Activated CD4-positive, alpha-beta T cell treated with anti-CD3 and anti-CD28 coated beads, Interleukin-2, Interleukin-4, amounts not matched to agents 100 ng/mL and 50 ng/mL, durations not matched to agents 16 hours and 8 hours (primary cell): ENCODE data around the gene MAT2A.
A peak's percentile ranks its signal among the peaks of the same experiment; 100 is the strongest.
"Not testable (repeated sequence)": the region's sequence is repeated elsewhere in the genome, so short reads cannot be mapped to it uniquely, and the experiment has no call there.

Experiments used
- DNase-seq: peaks from one replicate; pipeline ENCODE4 v3.0.0-alpha.2; 2020; ENCODE audit warnings: low spot score

Gene MAT2A

DNA sequence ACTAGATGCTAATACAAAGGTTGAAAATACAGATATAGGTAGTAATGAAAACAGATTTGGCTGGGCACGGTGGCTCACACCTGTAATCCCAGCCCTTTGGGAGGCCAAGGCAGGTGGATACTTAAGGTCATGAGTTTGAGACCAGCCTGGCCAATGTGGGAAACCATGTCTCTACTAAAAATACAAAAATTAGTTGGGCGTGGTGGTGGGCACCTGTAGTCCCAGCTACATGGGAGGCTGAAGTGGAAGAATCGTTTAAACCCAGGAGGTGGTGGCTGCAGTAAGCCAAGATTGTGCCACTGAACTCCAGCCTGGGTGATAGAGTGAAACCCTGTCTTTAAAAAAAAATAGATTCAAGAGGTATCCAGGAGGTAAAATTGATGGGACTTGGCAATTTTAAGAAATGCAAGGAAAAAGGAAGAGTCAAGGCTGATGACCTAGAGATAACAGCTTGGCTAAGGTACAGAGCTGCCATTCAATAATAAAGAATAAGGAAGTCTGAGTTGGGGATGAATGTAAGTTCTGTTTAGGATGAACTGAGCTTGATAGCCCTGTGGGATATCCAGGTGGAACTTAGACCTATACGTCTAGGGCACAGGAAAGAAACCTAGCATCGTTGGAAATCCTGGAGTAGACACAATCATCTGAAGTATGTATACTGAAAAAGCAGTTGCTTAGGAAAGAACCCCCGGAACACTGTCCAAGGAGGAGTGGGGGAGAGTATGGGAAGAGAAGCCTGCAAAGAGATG is 9.1 kb downstream of the MAT2A start:
- no peak for DNase-seq

DNA sequence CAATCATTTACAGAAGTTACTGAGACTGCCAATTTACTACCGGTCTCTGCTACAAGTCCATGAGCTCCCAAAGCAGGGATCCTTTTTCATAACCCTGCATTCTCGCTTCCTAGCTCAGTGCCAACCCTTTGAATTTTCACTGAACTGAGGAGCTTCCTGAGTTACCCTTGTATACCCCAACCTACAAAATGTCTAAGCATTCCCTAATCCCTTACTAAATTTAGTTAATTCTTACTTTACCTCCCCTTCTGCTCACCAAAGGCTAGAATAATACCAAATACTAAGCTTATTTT is 9.6 kb downstream of the MAT2A start:
- no peak for DNase-seq

GRCh38 chr2:85549095-85549494 is 10.1 kb downstream of the MAT2A start:
- DNase-seq = no peak

DNA sequence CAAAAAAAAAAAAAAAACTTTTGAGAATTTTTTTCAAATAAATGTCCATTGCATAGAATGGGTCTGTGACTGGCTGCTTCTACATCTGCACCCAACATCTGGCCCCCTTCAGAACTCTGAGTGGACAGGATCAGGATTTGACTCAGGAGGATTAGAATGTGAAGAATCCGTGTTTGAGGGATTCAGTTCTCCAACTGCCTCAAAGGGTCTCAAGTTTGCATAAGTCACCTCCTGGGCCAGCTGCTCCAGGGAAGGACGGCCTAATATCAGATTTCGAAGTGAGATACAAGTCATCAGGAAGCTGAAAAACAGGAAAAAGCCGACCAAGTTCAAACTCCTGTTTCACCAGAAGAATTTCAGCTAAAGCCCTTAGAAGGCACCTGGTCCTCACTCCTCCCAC is 10.9 kb downstream of the MAT2A start:
- no peak for DNase-seq

GRCh38 chr2:85550486-85550885 is 11.5 kb downstream of the MAT2A start:
- DNase-seq = no peak

- DNase-seq = peak; percentile 88
Observed at GRCh38 chr2:85551698-85552678, 13.0 kb downstream of the MAT2A start.

GRCh38 chr2:85553184-85553583 is 14.2 kb downstream of the MAT2A start:
- DNase-seq = no peak

DNA sequence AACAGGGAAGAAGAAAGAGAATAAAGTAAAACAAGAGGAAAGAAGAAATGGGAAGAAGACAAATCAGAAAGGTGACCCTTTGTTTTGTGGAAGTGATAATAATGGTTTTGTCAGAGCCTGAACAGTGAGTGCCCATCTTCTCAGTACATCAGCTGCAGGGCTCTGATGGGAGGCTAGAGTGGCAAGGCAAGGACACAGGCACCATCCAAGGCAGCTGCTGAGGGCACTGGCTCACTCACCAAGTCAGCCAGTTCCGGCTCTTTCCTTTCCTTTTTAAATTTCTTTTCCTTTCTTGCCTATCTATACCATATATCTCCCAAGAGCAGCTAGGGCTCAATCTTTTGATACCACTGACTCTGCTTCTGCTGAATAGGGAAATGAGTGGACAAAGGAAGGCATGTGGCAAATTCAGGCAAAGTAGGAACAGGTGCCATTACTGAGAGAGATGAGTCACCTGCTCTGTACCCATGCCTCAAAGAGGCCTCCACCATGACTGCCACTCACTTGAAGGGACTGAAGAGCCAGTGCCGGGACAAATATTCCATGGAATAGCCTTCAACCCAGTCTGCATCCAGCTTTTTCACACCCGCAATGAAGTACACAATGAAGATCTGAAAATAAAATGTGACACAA is 16.1 kb downstream of the MAT2A start:
- no peak for DNase-seq

DNA sequence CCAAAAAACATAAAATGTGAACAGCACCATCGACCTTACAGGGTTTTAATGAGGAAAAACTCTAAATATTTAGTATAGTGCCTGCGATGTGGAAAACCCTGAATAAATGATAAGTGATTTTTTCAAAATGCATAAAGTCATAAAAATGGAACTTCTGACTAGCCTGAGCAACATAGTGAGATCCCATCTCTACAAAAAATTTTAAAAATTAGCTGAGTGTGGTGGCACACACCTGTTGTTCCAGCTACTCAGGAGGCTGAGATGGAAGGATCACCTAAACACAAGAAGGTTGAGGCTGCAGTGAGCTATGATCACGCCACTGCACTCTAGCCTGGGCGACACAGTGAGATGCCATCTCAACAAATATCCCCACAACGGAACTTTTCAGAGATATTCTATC is 18.2 kb downstream of the MAT2A start:
- DNase-seq = no peak

DNA sequence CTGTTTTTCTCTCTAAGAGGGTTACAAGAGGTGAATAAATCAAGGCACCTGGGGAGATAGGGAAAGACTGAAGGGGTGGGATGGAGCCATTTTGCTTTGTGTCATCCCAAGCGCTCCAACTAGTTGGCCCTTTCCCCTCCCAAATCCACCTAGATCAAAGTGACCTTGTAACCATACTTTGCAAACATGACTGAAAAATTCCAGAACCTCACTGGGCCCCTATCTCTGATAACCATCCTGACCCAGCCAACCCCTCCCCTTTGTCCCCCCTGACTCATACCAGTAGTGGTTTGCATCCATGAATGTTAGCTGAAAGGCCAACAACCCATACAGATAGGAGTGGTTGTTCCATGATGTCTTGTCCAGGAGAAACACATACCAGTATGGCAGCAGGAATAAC is 19.2 kb downstream of the MAT2A start:
- DNase-seq = no peak

DNA sequence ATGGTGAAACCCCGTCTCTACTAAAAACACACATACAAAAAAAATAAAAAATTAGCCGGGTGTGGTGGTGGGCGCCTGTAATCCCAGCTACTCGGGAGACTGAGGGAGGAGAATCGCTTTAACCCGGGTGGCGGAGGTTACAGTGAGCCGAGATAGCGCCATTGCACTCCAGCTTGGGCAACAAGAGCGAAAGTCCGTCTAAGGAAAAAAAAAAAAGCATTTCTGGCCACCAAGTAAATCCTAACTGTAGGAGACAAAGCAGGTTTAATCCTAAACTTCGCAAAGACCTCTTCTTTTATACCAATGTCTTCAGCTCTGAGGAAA is 21.4 kb downstream of the MAT2A start:
- DNase-seq = not testable (repeated sequence)

DNA sequence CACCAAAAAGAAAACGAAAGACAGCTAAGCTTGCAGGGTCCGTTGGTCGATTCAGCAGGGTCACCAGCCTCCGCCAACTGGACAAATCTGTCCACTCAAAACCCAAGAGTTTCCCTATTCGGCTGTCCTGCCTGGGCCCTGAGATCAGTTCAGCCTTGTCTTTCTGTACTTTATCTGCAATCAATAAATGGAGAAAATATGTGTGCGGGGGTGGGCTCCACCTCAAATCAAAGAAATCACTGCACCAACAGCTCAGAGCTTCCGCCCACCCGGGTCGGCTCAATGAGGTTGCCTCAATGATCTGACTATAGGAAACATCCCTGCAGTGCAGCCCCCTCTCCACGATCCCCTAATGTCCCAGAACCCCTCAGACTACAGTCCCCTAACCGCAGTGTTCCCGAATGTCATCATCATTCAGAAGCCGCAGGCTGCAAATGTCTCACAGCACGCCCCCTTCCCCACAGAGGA is 21.9 kb downstream of the MAT2A start:
- no peak for DNase-seq

GRCh38 chr2:85561280-85562212 is 22.6 kb downstream of the MAT2A start, which contains the start of gene GGCX:
Gene GGCX (minus strand): TSS chr2:85561493. CDS start chr2:85561428, 65 bp downstream.
- peak; percentile 97 for DNase-seq

DNA sequence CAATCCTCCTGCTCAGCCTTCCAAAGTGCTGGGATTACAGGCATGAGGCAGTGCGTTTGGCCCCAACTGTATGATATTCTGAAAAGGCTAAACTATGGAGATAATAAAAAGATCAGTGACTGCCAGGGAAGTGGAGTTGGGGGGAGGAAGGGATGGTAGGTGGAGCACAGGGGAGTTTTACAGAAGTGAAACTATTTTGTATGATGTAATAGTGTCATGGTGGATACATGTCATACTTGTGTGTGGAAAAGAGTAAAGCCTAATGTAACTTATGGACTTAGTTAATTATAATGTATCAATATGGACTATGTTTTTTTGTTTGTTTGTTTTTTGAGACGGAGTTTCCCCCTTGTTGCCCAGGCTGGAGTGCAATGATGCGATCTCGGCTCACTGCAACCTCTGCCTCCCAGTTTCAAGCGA is 25.2 kb downstream of the MAT2A start:
- DNase-seq = no peak

GRCh38 chr2:85566265-85566664 is 27.3 kb downstream of the MAT2A start:
- no peak for DNase-seq

- DNase-seq = no peak
Observed at GRCh38 chr2:85575739-85576138, 36.8 kb downstream of the MAT2A start.

DNA sequence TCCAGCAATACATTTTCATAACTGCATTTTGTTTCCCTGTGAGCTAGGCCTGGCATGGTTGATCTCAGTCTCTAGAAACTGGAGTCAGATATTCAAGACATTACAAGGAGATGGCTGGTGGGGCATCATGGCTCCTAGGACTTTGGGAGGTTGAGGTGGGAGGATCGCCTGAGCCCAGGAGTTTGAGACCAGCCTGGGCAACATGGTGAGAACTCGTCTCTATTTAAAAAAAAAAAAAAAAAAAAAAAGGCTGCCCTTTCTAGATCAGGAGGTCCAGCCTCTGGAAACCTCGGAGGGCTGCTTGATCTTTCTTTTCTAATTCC is 38.1 kb downstream of the MAT2A start:
- DNase-seq = no peak

DNA sequence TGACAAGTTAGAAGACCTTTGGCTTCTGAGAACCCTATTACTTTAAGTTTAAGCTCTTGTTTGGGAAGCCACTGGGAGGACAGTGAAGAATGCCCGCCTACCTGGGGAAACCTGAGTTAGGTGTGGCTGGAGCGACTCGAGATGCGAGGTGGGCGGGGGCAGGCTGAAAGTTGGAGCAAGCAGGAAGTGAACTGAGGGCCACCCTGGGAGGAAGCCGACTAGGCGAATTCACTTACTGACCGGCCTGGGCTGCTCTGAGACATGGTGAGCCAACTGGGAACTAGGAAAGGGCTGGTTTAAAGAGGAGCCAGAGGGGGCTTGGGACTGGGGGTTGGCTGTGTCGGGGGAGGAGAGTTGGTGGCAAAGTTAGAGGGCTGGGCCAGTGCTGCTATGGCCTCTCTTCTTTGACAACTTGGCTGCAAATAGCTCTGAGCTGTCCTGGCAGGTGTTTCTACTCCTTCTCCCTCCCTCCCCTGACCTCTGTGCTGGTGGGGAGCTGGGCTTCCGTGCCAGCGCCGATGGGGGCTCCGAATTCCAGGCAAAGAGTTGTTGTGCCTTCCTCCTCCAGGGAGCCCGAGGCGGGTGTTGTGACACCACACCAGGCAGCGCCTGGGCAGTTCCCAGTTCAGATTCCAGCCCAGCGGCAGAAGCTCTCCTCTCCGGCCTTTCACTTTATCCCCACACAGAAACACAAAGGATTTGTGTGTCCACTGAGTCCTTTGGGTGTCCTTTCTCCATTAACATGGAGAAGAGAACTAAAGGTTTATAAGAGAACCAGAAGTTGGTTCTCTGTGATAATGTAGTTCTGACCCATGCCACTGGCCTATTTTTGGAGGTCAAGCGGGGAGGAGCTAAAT is 38.6 kb downstream of the MAT2A start, which contains the start of gene VAMP8:
VAMP8 (plus strand) TSS at position 201 of the 857 bp plus-strand sequence; CDS start at position 262, 61 bp downstream.
- peak; percentile 60 for DNase-seq

DNA sequence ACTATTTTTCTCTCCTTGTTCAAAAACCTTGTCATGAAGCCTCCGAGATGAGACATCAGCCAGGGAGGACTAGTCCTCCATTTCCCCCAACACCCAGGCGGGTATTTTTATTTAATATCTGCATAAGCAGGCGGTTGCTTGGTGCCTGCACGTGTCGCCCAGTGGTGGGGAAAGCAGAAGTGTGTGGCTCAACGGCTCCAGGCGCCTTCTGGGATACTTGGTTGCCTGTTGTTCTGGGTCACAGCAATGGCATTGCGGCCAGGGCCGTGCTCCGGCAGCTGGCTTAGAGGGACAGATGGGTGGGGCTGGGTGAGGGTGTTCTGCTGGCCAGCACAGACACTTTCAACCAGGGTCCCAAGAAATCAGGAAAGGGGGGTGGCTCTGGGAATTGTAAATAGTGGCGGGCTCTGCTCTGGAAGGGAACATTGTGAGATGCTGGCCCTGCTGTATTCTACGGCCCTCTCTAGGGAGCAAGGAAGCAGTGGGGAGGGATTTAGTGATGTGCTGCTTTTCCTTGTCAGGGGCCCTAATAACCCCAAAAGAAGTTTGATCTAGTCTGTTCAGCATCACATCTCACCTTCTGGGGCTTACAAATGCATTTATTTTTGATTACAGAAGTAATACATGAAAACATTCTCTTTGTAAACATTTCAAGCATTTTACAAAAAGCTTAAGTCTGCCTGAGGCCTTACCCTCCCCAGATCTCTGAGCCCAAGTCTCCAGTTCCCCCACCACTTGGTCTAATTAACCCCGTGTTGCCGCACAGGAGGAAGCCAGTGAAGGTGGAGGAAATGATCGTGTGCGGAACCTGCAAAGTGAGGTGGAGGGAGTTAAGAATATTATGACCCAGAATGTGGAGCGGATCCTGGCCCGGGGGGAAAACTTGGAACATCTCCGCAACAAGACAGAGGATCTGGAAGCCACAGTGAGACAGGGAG is 39.5 kb downstream of the MAT2A start:
- no peak for DNase-seq
